ENCODE results near the gene SFXN3.

SFXN3 gene

GRCh38 chr10:101038484-101038883 lies 7.5 kb downstream of the SFXN3 start:
- DNase-seq: no peak

DNA sequence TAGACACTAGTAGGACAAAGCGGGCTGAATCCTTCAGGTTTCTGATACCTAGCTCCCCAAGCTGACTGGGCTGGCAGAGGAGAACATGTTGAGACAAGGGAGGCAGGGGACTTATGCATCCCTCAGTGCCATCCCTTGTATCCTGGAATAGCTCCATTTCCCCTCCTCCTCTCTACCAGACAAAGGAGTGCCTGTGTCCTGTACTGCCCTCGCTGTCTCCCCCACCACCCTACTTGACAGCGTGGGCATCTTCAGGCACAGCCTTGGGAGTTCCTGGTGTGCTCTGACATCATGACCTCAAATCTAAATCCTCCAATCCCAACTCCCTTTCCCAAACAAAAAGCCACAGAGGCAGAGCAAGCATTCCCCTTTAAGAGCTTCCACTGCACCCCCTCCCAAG lies 9.0 kb downstream of the SFXN3 start:
- DNase-seq: no peak

DNA sequence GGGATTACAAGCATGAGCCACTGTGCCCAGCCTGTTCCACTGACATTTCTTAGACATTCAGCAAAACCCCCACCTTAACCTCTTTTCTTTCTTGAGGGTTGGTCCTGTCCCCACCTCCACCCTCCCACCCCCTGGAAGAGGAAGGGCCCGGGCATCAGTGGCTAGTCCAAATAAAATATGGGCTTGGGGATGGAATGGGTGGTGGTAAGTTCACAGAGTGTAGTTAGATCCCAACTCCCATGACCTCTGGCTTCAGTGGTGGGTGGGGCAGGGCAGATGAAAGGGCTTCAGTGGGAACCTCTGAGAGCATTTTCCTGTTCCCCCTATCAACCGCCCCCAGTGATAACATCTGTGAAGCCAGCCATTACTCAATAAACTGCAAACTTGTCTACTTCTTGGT lies 9.8 kb downstream of the SFXN3 start:
- no peak for DNase-seq

- peak; percentile 82 for DNase-seq
These were observed 10.3 kb downstream of the SFXN3 start for GRCh38 chr10:101041252-101041761.

- no peak for DNase-seq
These were observed 11.1 kb downstream of the SFXN3 start for GRCh38 chr10:101042118-101042517.

DNA sequence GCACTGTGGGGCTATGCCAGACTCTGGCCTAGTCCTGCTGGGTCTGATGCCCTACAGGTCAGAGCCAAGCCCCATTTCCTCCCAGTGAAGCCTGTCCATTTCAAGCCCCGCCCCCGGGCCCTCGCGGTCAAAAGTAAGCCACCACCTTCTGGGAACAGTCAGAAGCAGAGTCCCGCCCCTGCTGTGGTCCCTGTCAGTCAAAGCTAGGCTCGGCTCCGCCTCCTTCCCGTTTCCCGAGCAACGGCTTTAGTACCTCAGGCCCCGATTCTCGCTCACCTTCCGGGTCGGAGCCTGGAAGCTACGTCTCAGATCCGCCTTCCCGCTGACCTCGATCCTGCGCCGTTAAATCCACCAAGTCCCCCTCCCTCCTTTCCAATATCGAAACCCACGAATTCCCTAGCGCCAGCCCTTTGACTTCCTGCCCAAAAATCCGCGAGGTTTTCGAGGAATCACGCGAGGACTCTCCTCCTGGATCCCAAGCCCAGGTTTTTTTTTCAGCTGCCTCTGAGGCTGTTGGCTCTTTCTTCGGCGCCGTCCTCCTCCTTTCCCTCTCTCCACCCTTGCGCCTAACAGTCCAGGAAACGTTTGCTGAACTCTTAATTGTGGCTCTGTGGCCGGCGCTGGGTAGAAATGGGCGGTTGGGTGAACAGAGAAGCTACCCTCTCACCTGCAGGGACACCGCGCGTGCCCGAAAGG lies 11.8 kb downstream of the SFXN3 start:
- DNase-seq: peak; percentile 98

- DNase-seq: no peak
These were observed 12.3 kb downstream of the SFXN3 start for GRCh38 chr10:101043363-101043707.

GRCh38 chr10:101044117-101044516 lies 13.1 kb downstream of the SFXN3 start:
- DNase-seq: no peak

- DNase-seq: no peak
These were observed 15.6 kb downstream of the SFXN3 start for GRCh38 chr10:101046332-101047238.

DNA sequence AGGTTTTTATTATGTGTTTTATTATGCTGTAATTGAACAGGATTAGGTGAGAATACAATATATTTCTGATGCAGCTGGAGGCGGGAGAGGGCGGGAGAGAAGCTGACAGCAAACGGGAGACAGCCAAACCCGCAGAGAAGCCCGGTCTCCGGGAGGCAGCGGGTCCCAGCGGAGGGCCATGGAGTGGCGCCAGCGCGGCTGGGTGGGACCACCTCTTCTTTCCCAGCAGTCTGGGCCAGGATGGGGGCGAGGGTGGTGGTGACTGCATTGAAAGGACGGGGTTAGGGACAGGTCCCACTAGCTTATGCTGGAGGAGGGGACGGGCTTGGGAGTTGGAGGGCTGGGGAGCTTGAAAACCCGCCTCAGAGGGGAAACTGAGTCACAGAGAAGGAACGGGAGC lies 16.2 kb downstream of the SFXN3 start:
- DNase-seq: no peak

DNA sequence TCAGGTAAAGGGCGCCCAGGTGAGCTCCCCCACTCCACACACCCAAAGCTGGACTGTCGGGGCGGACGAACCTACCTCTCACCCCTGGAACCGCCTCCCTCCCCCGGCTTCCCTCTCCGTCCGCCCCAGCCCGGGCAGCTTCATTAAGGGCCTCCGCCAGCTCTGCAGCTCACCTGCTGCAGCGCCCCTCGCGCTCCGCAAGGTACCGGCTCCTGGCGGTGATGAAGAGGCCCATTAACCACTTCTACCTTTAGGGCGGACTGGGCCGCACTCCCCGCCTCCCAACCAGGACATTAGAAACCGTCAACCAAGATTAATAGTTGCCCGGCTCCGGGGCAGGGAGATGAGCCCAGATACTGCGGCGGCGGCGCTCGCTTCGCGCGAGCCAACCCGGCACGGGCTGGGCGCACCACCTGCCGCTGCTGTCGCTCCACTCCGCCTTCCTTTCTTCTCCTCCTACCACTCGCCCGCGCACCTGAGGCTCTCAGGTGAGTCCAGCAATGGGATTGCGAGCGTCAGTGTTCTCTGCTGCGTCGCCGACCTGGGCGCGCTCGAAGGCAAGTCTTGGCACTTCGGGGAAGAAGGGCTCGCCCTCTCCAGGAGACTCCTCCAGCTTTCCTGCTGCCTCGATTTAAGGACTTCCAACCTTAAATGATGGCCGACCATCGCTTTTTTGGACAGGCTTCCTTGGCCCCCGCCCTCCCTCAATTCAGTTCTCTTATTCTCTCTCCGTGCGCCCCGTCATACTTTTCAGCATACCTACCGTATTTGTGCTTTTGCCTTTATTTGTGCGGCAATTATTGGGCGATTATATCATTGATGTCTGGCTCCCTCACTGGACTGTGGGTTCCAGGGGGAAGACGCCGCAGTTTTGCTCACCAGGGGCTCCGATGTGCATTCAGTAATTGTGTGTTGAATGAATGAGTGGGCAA lies 17.2 kb downstream of the SFXN3 start:
- DNase-seq: no peak

- peak; percentile 19 for DNase-seq
These were observed 19.4 kb downstream of the SFXN3 start for GRCh38 chr10:101050208-101051069.

- DNase-seq: peak; percentile 73
These were observed 21.3 kb downstream of the SFXN3 start for GRCh38 chr10:101052285-101052684.

- DNase-seq: peak; percentile 62
These were observed 22.5 kb downstream of the SFXN3 start for GRCh38 chr10:101053516-101053915.

GRCh38 chr10:101054351-101054750 lies 23.3 kb downstream of the SFXN3 start:
- no peak for DNase-seq

- DNase-seq: no peak
These were observed 23.8 kb downstream of the SFXN3 start for GRCh38 chr10:101054876-101055275.

DNA sequence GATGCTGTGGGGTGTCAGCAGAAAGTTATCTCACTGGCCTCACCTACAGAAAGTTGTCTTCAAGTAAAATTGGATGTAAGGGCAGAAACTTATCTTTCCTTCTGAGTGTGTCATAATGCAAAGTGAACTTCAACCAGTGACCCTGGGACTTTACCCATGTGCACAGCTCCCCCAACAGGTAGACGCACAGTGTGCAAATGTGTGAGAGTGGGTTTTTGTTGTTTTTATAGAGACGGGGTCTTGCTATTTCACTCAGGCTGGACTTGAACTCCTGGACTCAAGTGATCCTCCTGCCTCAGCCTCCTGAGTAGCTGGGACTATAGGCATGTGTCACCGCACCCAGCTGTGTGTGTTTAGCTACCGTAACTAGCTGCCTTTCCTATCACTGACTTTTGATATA lies 24.4 kb downstream of the SFXN3 start:
- no peak for DNase-seq

DNA sequence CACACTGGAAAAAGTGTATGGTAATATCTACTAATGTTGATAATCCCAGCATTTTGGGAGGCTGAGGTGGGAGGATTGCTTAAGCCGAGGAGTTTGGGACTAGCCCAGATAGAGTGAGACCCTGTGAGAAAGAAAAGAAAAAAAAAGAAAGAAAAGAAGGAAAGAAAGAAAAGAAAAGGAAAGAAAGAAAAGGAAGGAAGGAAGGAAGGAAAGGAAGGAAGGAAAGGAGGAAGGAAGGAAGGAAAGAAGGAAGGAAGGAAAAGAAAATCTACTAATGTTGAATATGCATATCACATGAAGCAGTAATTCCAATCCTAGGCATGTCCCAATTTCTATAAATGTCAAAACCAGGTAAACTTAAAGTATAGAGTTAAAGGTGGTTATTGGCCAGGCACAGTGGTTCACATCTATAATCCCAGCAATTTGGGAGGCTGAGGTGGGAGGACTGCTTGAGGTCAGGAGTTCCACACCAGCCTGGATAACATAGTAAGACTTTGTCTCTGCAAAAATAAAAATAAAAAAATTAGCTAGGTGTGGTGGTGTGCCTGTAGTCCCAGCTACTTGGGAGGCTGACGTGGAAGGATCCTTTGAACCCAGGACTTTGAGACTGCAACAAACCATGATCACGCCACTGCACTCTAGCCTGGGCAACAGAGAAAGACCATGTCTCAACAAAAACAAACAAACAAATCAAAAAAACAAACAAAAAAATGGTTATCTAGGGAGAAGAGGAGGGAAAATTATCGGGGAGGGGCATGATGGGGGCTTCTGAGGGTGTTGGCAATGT lies 25.5 kb downstream of the SFXN3 start:
- DNase-seq: no peak

DNA sequence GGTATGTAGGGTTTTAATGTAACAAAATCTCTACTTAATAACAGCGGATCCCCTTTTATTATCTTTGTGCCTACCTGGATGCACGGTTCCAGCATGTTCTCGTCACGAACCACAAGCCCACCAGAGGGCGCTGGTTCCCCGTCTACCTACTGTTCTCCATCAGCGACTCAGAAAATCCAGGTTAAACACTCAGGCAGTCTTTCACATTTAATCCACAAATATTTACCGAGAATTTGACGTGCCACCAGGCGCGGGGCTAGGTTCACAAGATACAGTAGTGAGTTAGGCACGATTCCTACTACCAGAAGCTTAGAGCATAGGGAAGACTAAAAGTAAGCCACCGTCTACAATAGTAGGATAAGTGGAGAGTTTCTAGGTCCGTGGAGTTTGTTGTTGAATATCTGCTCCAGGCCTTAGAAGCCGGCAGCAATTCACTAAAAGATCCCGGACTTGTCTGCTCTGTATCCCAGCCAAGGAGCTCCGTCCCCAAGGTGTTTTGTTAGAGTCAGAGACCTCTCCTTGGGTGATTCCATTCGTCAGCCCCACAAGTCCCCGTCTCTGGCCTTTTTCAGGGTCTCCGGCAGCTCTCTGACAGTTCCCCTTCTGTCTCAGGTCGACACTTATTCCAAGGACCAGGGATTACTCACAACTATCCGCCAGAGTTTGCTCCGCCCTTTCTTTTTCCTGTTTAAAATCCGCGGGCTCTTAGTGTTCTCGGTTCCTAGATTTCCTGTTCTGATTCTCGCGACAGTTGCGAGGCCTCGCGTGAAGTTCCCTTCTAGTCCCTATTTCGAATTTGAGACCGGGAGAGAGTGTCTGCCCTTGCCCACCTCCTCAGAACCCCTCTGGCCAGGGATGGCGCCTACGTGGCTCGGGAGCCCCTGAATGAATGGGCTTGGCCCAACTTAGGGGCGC lies 29.3 kb downstream of the SFXN3 start:
- peak; percentile 95 for DNase-seq
